ENCODE data around the gene GRSF1.

GRCh38 chr4:70815370-70815769 is 24.3 kb downstream of the GRSF1 start:
- TF ChIP-seq, protein P1, sequence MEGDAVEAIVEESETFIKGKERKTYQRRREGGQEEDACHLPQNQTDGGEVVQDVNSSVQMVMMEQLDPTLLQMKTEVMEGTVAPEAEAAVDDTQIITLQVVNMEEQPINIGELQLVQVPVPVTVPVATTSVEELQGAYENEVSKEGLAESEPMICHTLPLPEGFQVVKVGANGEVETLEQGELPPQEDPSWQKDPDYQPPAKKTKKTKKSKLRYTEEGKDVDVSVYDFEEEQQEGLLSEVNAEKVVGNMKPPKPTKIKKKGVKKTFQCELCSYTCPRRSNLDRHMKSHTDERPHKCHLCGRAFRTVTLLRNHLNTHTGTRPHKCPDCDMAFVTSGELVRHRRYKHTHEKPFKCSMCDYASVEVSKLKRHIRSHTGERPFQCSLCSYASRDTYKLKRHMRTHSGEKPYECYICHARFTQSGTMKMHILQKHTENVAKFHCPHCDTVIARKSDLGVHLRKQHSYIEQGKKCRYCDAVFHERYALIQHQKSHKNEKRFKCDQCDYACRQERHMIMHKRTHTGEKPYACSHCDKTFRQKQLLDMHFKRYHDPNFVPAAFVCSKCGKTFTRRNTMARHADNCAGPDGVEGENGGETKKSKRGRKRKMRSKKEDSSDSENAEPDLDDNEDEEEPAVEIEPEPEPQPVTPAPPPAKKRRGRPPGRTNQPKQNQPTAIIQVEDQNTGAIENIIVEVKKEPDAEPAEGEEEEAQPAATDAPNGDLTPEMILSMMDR (conservative IDR thresholded peaks at IDR 0.05), result no peak
- no peak for TF ChIP-seq EZH2 (IDR thresholded peaks at IDR 0.05; ENCODE audit: low read depth)
